Measurements from ENCODE around the gene SFTPA2. TPM values are rescaled to one million over a fixed set of nuclear protein-coding genes. Genes with fewer than 3 reads are reported as not detected.
"Not testable (repeated sequence)": the region's sequence is repeated elsewhere in the genome, so short reads cannot be mapped to it uniquely, and the experiment has no call there.

SFTPA2 gene
- total RNA-seq, 3 donors from 2014 or later (not counting 1 experiment from before 2014, with no cell fraction given) = not detected

DNA sequence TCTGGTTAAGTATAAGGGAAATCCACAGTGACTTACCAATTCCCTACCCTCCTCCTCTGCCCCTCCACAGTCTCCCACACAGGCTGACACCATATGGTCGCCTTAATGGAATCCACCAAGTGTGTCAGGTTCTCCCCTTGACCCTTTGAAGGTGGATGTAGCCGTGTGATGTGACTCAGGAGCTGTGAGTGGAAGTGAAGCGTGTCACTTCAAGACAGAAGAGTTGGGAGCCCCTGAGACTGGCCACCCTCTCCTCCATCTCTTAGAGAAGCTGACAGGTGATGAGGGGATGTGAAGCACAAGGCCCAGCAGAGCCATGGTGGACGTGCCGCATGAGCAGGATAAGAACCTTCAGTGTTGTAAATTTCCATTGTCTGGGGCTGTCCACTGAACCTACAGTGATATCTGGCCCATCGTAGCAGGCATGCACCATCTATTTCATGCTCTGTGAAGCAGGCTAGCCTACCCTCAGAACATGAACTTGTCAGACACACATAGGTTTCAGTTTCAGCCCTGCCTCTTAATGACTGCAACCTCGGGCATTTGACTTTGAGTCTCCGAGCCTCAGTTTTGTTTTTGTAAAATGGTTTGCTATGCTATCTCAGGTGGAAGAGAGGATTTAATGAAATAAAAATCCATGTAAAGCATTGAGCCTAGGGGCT lies 35.0 kb downstream of the SFTPA2 start:
- H3K36me3 ChIP-seq (ENCODE audit: control insufficient read depth, insufficient read depth, low read length); H3K4me3 Mint-ChIP-seq; H3K9me3 Mint-ChIP-seq; H3K27ac ChIP-seq (ENCODE audit: low read length); H3K4me1 ChIP-seq (ENCODE audit: control insufficient read depth, insufficient read depth, low read length); intact Hi-C loops (cut with micrococcal nuclease); H3K27ac Mint-ChIP-seq; H3K4me3 ChIP-seq (ENCODE audit: low read length); H3K9me3 ChIP-seq (ENCODE audit: control insufficient read depth, insufficient read depth, low read length); H3K27me3 ChIP-seq (ENCODE audit: control insufficient read depth, insufficient read depth, low read length); DNase-seq; ATAC-seq; H3K4me1 Mint-ChIP-seq; H3K27me3 Mint-ChIP-seq (ENCODE audit: low read depth in 2 of 2); H3K36me3 Mint-ChIP-seq: not testable (repeated sequence)
- no CpG with 5 or more reads among the region's 8 CpGs for WGBS (ENCODE audit: insufficient coverage)

- H3K9me3 ChIP-seq (ENCODE audit: control insufficient read depth, insufficient read depth, low read length); H3K4me1 Mint-ChIP-seq; H3K36me3 Mint-ChIP-seq; H3K9me3 Mint-ChIP-seq; H3K27me3 ChIP-seq (ENCODE audit: control insufficient read depth, insufficient read depth, low read length); H3K27ac Mint-ChIP-seq; DNase-seq; H3K36me3 ChIP-seq (ENCODE audit: control insufficient read depth, insufficient read depth, low read length); intact Hi-C loops (cut with micrococcal nuclease); H3K27ac ChIP-seq (ENCODE audit: low read length); H3K4me1 ChIP-seq (ENCODE audit: control insufficient read depth, insufficient read depth, low read length); H3K4me3 Mint-ChIP-seq; H3K27me3 Mint-ChIP-seq (ENCODE audit: low read depth in 2 of 2); H3K4me3 ChIP-seq (ENCODE audit: low read length); ATAC-seq: not testable (repeated sequence)
- WGBS (ENCODE audit: insufficient coverage) = 86% methylated on average over 5 of the region's 13 CpGs
These were observed 36.9 kb downstream of the SFTPA2 start for GRCh38 chr10:79523157-79523853.

GRCh38 chr10:79522464-79522863 lies 37.7 kb downstream of the SFTPA2 start:
- not testable (repeated sequence) for H3K27me3 ChIP-seq (ENCODE audit: control insufficient read depth, insufficient read depth, low read length)
- 95% methylated on average over 3 of the region's 4 CpGs for WGBS (ENCODE audit: insufficient coverage)

DNA sequence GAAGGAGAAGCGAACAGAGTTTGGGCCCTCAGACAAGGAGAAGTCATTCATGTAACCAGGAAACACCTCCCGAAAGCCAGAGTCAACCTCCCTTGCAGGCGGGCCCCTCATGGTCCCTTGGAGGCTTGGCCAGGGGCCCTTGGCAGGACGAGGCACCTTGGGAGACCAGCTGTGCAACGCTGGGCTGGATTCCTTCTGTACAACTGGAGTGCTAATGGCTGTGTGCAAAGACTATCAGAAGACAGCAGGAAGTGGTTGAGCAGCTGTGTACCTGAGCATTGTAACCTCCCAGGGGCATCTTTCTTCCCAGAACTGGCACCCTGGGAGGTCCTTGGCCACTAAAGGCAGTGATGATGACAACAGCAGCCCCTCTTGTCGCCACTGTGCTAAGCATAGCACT lies 38.5 kb downstream of the SFTPA2 start:
- H3K36me3 Mint-ChIP-seq; intact Hi-C loops (cut with micrococcal nuclease): not testable (repeated sequence)

More at GRCh38 chr10:79522464-79522863, 37.7 kb downstream of the SFTPA2 start:
- H3K27ac ChIP-seq (ENCODE audit: low read length); H3K4me3 ChIP-seq (ENCODE audit: low read length); H3K36me3 ChIP-seq (ENCODE audit: control insufficient read depth, insufficient read depth, low read length); DNase-seq; intact Hi-C loops (cut with micrococcal nuclease); H3K9me3 ChIP-seq (ENCODE audit: control insufficient read depth, insufficient read depth, low read length); H3K4me3 Mint-ChIP-seq; H3K27ac Mint-ChIP-seq; H3K36me3 Mint-ChIP-seq; H3K9me3 Mint-ChIP-seq; H3K27me3 Mint-ChIP-seq (ENCODE audit: low read depth in 2 of 2); H3K4me1 ChIP-seq (ENCODE audit: control insufficient read depth, insufficient read depth, low read length); H3K4me1 Mint-ChIP-seq: not testable (repeated sequence)
- ATAC-seq = peak in 2 of 3 donors; percentile 18 to 50

DNA sequence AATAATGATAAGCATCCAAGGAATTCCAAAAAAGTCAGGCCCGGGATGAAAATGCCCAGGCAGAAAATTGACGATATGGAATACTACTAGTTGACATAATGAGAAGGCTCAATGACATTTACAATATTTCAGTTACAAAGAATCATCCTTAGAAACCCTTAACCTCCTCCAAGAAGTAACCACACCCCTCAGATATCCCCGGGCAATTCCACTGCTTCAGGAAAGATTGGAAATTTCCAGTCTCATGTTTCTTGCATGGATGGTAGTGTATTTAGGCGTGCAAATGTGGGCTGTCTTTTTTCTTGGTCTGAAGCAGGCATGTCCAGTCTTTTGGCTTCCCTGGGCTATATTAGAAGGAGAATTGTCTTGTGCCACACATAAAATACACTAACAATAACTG lies 42.6 kb downstream of the SFTPA2 start:
- H3K27ac ChIP-seq (ENCODE audit: low read length); H3K9me3 Mint-ChIP-seq; ATAC-seq; H3K4me3 ChIP-seq (ENCODE audit: low read length); H3K27ac Mint-ChIP-seq; DNase-seq; H3K27me3 ChIP-seq (ENCODE audit: control insufficient read depth, insufficient read depth, low read length); H3K4me1 ChIP-seq (ENCODE audit: control insufficient read depth, insufficient read depth, low read length); H3K9me3 ChIP-seq (ENCODE audit: control insufficient read depth, insufficient read depth, low read length); H3K36me3 ChIP-seq (ENCODE audit: control insufficient read depth, insufficient read depth, low read length); H3K4me1 Mint-ChIP-seq; H3K4me3 Mint-ChIP-seq; H3K36me3 Mint-ChIP-seq; intact Hi-C loops (cut with micrococcal nuclease): not testable (repeated sequence)
- peaks cover 4 to 16% of the 10 kb centered on the region in 2 donors for H3K27me3 Mint-ChIP-seq (ENCODE audit: low read depth in 2 of 2)
- no CpG with 5 or more reads among the region's 4 CpGs for WGBS (ENCODE audit: insufficient coverage)

More for the DNA sequence above, 38.5 kb downstream of the SFTPA2 start:
- H3K36me3 ChIP-seq (ENCODE audit: control insufficient read depth, insufficient read depth, low read length); H3K4me1 Mint-ChIP-seq; H3K27ac Mint-ChIP-seq; H3K27me3 Mint-ChIP-seq (ENCODE audit: low read depth in 2 of 2); H3K27ac ChIP-seq (ENCODE audit: low read length); H3K9me3 ChIP-seq (ENCODE audit: control insufficient read depth, insufficient read depth, low read length); DNase-seq; H3K27me3 ChIP-seq (ENCODE audit: control insufficient read depth, insufficient read depth, low read length); ATAC-seq; H3K9me3 Mint-ChIP-seq; H3K4me1 ChIP-seq (ENCODE audit: control insufficient read depth, insufficient read depth, low read length); H3K4me3 Mint-ChIP-seq; H3K4me3 ChIP-seq (ENCODE audit: low read length): not testable (repeated sequence)
- 71% methylated on average over 6 of the region's 6 CpGs for WGBS (ENCODE audit: insufficient coverage)

DNA sequence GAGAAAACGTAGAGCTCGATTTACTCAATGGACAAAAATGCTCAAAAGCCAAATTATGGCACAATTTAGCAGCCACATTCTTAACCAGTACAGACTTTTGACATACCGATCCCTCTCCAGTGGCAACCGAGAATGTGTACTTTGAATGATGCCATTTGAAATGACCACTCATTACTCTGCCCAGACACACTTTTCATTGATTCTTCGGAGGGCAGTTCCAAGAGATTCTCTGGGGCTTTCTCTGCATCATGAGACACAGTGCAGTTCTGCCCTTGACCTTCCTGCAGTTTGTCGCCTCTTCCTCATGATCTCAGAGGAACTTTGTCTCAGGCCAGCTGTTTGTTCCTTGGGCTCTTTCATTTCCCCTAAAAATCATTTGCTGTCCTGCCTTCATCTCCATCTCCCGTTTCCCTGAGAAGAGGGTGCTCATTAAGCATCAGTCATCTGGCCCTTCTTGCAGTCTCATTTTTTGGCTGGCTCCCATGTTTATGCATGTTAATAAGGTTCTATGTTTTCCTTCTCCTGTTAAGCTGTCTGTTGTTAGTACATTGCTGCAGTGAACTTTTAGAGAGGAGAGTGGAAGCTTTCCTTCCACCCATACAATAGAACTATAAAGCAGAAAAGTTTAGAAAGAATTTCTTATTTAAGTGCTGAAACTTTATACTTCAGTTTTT lies 43.5 kb downstream of the SFTPA2 start:
- H3K27ac Mint-ChIP-seq; H3K4me3 Mint-ChIP-seq; H3K27ac ChIP-seq (ENCODE audit: low read length); intact Hi-C loops (cut with micrococcal nuclease); H3K36me3 Mint-ChIP-seq; H3K9me3 ChIP-seq (ENCODE audit: control insufficient read depth, insufficient read depth, low read length); H3K4me1 ChIP-seq (ENCODE audit: control insufficient read depth, insufficient read depth, low read length); H3K27me3 ChIP-seq (ENCODE audit: control insufficient read depth, insufficient read depth, low read length); H3K9me3 Mint-ChIP-seq; H3K4me3 ChIP-seq (ENCODE audit: low read length); ATAC-seq; H3K4me1 Mint-ChIP-seq; DNase-seq; H3K36me3 ChIP-seq (ENCODE audit: control insufficient read depth, insufficient read depth, low read length): not testable (repeated sequence)
- peaks cover 4 to 16% of the 10 kb centered on the region in 2 donors for H3K27me3 Mint-ChIP-seq (ENCODE audit: low read depth in 2 of 2)
- WGBS (ENCODE audit: insufficient coverage) = 62% methylated on average over 3 of the region's 7 CpGs

GRCh38 chr10:79511891-79512583 lies 48.2 kb downstream of the SFTPA2 start, which contains the start of gene EIF5AL1:
Gene EIF5AL1 (plus strand): TSS chr10:79512533. CDS start chr10:79512650, 117 bp downstream.
- H3K36me3 ChIP-seq (ENCODE audit: control insufficient read depth, insufficient read depth, low read length); H3K27ac ChIP-seq (ENCODE audit: low read length); H3K9me3 Mint-ChIP-seq; intact Hi-C loops (cut with micrococcal nuclease); DNase-seq; H3K4me3 Mint-ChIP-seq; ATAC-seq; H3K27me3 ChIP-seq (ENCODE audit: control insufficient read depth, insufficient read depth, low read length); H3K9me3 ChIP-seq (ENCODE audit: control insufficient read depth, insufficient read depth, low read length); H3K27ac Mint-ChIP-seq; H3K4me1 Mint-ChIP-seq; H3K36me3 Mint-ChIP-seq; H3K4me3 ChIP-seq (ENCODE audit: low read length); H3K4me1 ChIP-seq (ENCODE audit: control insufficient read depth, insufficient read depth, low read length): not testable (repeated sequence)
- WGBS (ENCODE audit: insufficient coverage) = 94% methylated on average over 3 of the region's 17 CpGs
- peaks cover 10 to 20% of the 10 kb centered on the region in 2 donors for H3K27me3 Mint-ChIP-seq (ENCODE audit: low read depth in 2 of 2)
